IPS-11a (cell line): ENCODE measurements around the gene TMEM184A.

Experiments
- H3K4me3 ChIP-seq: one replicate; pipeline ENCODE4 v1.5.1; 2013; ENCODE audit warnings: low read depth, low read length, control low read depth

The TMEM184A gene

DNA sequence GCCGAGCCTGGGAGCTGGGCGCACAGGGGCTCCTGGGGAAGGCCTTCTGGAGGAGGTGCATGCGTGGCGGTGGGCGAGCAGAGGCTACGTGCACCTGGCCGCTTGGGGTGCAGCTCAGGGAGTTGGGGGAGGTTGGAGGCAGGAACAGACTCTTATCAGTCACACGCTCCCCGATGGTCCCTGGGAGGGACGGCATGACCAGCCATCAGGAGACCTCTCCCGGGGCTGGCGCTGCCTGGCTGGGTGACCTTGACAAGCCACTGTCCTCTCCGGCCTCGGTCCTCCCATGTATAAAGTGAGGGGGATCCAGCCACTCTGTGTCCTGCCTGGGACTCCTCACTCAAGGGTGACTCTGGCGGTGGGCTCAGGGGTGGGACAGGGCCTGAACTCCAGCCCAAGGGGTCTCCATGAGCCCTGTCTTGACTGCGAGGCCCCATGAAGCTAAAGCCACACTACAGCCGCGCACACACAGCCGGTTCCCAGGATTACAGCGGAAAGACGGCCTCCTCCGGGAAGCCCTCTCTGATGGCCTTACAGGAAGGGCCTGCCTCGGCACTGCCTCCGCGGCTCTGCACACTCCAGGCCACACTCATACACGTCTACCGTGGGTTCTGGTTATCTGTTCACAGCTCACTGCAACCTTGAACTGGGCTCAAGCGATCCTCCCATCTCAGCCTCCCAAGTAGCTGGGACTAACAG is 2.3 kb downstream of the TMEM184A start:
- no peak overlapping the region for H3K4me3 ChIP-seq

DNA sequence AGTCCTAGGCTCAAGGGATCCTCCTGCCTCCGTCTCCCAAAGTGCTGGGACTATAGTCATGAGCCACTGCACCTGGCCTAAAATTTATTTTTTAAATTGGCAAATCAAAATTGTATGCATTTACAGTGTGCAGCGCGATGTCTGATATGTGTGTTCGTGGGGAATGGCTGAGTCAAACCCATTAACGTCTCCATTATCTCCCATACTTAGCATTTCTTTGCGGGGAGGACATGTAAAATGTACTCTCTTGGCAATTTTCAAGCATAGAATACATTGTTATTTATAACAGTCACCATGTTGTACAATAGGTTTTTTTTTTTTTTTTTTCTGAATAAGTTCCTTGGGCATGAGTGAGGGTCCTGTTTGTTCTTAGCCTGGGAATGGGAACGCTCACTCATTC is 3.8 kb downstream of the TMEM184A start:
- H3K4me3 ChIP-seq: no peak overlapping the region

DNA sequence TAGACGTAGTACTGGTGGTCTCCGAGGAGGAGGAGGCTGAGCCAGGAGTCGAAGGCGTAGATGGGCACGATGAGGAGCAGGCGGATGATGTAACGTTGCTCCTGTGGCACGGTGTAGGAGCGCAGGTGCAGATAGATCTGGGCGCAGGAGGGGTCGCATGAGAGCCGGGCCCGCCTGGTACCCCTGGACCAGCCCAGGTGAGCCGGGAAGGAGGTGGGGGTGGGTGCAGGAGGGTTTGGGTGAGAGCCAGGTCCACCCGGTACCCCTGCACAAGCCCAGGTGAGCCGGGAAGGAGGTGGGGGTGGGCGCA is 5.2 kb downstream of the TMEM184A start:
- no peak overlapping the region for H3K4me3 ChIP-seq

DNA sequence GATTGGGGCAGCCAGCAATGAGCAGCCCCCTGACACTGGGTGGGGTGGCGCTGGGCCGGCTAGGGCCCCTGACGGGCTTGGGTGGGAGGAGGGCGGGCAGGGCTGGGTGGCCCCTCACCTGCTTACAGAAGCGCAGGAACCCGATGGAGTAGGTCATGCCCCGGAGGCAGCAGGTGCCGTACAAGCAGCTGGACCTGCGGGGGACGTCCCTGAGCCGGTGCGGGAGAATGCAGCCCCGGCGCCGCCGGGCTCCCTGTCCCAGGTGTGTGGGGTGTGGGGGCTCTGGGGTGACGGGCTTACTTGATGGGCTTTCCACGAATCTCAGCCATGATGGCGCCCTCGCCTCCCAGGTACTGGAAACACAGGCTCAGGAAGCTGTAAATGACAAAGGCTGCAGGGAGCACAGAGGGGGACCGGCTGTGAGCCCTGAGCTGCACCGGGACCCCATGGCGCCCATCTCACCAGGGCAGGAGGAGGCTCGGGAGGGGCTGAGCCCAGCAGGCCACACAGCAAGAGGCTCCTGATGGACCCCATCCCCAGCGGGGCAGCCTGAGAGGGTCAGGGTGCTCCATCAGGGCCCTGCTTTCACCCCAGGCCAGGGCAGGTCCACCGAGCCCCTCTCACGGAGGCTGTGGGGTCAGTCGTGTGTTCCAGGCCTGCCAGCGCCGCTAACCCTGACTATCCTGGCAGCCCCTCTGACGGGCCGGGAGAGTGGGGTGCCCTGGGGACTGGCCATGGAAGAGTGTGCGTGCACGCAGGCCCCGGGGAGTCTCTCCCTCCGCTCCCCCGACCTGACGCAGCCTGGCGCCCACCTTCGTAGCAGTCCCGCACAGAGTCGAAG is 5.8 kb downstream of the TMEM184A start:
- H3K4me3 ChIP-seq: no peak overlapping the region

DNA sequence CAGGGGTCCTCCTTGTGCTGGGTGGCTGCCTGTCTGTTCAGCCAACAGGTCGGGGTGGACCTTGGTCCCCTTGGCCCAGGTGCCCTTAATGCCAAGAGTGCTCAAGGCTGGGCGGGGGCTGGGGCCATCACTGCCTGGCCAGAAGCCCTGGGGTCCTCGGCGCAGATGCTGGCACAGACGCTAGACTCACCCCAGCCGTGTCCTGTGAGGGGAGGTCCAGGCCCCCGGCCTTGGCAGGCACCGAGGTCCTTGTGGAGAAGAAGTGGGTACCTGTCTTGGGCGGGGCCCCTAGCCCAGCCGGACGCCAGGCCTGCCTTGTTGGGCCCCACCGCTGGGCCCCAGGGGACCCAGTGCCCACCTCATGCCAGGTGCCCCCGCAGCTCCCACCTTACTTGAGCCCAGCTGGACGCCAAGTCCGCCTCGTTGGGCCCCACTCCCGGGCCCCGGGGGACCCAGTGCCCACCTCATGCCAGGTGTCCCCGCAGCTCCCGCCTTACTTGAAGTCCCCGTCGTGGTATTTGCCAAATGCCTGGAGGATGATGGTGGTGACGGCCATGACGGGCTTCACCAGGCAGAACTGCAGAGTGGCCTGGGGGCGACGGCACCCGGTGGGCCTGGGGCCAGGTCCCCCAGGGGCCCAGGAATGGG is 6.5 kb downstream of the TMEM184A start:
- H3K4me3 ChIP-seq: no peak overlapping the region

DNA sequence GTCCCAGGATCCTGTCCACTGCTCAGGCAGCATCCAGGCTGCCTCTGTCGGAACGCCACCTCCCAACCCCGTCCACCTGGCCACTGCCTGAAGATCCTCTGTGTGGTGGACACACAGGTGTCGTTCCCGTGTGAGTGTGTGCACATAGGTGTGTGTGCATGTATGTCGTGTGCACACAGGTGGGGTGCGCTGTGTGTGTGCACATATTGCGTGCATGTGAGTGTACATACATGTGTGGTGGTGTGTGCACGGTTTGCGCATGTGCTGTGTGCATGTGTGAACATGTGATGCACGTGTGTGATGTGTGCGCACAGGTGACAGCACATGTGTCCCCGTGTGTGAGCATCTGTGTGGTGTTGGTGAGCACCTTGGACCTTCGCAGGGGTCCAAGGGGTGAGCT is 7.1 kb downstream of the TMEM184A start:
- no peak overlapping the region for H3K4me3 ChIP-seq

DNA sequence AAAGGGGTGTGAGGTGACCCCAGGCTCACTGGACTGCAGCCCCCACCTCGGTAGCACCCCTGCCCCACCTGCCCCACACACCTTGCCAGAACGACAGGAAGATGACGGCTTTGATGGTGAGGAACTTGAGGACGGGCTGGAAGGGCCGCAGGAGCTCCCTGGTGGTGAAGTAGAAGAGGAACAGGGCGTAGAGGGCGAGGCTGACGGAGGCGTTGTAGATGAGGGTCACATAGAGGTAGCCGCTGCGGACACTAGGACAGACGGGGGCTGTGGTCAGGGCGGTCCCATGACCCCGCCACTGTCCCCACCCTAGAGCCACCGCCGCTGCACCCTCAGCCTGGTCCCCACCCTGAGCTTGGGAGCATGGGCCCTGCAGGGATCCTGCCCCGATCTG is 7.6 kb downstream of the TMEM184A start:
- H3K4me3 ChIP-seq: no peak overlapping the region

DNA sequence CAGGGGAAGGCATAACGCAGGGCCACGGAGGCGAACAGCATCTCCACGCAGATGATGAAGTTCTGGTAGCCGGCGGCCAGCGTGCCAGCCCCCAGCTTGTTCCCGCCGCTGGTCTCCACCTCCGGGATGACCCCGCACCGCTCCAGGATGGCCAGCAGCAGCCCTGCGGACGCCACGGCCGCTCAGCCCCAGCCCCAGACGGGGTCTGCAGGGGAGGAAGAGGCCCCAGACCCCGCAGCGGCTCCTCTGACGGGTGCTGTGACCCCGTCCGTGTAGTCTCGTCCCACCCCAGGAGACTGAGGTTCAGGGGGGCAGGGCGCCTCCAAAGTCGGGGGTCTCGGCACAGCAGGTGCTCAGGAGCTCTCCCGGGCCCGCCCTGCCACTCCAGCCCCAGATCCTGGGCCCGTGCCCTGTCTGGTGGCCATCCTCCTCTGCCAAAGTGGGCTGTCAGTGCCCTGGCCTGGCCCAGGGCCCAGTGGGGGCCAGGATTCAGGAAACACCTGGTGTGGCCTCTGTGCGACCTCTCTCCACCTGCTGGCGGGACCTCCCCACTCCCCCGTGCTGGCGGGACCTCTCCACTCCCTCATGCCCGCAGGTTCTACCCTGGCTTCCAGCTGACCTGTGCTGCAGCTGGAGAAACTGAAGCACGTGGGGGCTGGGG is 8.1 kb downstream of the TMEM184A start:
- no peak overlapping the region for H3K4me3 ChIP-seq

DNA sequence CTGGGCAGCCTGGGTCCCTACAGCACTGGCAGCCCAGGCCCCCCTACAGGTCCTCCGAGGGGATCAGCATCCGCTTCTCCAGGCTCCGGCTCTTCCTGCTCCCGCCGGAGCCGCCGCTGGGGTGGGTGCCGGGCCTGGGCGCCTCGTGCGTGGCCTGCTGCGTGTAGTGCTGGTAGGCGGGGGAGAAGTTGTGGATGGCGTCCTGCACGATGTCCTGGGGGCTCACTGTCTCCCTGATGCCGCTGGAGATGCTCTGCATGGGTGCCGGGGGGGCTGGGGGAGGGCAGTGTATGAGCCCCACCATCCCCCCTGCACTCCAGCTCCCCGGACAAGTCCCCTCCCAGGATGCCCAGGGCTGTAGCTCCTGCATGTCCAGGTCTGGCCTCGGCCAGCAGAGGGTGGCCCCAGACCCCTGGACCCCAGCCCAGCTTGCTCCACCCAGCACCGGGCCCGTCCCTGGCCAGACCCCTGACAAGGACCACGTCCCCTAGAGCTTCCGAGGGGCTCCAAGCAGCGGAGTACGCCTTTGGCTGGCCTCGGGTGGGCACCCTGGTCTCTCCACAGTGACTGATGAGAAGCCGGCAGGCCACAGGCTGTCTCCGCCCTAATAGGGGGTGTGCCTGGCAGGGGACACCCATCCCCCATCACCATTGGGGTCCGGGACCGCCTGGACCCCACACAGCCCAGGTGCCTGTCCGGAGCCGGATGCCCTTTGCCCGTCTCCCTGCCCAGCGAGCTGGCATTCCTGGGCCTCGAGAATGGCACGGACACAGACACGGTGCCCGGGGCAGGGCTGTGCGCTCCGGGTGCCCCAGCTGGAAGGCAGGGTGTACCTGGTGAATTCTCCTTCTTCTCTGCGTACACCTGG is 8.9 kb downstream of the TMEM184A start:
- H3K4me3 ChIP-seq: no peak overlapping the region

DNA sequence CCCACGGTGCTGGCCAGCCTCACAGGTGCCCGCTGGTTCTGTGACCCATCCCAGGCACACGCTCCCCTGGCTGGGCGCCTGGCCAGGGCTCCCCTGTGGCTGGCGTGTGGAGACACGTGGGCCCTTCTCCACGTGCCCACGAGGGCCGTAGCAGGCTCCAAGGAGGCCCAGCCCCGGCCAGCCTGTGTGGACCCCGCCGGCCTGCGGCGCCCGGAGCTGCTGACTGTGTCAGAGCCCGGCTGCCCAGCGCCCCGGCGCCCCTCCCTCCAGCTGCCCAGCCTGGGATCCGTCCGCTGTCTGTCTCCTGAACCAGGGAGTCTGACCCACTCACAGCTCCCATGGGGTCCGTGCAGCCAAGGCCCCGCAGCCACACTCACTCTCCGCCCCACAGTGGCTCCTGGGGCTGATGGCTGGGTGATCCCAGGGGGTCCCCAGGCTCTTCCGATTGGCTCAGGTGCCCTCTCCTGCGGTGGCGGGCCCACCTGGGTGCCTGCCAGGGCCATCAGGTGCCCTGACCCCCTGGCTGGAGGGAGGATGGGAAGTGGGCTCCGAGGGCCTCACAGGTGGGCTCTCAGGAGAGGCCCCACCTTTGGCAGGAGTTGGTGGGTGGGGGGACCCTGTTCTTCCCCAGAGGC is 9.6 kb downstream of the TMEM184A start:
- no peak overlapping the region for H3K4me3 ChIP-seq

DNA sequence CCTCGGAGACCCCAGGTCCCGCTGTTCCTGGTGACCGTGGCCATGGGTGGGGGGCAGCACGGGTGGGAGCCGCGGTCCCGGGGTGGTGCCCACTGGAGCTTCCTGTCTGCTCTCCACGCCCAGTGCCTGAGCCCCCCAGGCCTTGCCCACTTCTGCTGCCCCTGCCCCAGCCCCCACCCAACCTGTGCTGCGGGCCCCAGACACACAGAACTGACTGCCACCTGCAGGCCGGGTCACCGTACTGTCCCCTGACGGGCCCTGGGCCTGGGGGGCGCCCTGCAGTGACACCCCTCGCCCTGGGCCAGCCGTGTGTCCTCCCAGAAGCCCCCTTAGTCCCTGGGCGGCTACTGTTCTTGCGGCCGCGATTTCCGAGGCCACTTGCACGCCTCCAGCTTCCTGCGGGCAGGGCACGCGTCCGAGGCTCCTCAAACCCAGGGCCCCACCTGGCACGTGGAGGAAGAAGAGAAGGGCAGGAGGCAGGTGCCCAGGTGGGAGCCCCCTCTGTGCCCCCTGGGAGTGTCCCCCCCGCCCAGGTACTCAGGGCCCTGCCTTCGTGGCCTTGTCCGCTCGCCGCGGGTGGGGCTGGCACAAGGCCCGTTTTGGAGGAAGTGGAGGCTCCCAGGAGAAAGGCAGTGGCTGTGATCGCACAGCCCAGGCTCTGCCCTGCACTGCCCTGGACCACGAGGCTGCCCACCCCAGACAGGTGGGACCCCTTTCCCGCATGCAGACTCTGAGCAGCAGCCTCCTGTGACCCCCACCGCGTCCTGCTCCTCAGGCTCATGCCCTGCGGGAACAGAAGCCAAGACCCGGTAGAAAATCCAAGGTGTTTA is 10.4 kb downstream of the TMEM184A start:
- no peak overlapping the region for H3K4me3 ChIP-seq

DNA sequence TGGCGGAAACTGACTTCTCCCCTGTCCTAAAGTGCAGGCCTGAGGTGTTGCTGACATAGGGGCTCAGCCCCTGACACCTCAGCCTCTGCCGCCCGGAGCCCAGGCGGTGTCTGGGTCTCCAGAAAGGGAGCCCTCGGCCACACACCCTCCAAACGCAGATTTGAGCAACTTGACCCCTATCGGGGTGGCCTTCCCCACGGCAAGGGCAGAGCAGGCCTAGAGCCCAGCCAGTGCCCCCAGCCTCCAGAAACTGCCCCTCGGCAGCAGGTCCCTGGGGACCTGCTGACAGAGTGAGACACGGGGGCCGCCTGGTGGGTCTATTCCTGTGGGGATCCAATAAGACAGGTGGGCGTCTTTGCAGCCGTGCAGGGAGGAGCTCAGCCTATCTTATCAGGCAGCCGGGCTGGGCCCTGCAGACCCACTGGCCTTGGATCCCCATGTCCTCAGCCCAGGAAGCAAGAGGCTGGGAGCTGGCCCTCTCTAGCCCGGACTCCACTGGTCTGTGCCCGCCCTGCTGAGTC is 11.0 kb downstream of the TMEM184A start:
- no peak overlapping the region for H3K4me3 ChIP-seq

DNA sequence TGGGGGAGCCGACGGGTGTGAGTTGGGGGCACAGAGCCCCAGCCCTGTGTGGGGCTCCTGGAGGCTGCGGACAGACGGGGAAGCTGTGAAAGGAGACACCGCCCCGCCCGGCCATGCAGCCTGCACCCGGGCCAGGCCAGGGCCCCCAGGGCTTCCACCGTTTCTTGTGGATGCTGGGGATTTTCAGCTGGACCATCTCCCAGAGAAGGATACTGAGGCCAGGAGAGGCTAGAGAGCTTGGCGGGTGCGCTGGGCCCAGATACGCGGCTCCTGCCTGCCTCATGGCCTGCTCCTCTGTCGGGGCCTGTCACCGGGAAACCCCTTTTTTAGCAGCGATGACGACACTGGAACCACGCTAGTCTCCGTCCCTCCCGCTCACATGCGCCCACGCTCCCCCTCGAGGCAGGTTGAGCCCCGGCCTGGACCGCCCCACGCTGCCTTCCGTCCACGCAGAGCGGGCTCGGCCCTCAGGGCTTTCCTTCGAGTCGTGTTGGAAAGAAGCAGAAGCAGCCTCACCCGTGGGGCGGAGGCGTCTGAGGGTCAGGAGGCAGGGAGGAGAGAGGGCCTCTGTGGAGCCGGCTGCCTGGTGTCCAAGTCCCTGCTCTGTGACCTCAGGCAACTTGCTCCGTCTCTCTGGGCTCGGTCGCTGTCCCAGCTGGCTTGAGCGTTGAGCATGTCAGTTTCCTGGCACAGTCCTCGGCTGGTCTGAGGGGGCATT is 11.7 kb downstream of the TMEM184A start:
- H3K4me3 ChIP-seq: no peak overlapping the region

DNA sequence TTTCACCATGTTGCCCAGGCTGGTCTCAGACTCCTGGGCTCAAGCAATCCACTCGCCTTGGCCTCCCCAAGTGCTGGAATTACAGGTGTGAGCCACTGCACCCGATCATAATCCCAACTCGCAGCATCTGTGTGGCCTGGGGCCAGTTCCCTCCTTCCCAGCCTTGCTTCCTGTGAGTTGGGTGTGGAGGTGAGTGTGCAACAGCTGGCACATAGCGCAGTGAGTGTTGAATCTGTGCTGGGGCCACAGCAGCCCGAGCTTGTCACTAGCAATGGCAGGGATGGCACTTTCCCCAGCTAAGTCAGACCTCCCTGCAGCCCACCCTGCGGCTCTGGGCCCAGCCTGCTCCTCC is 12.2 kb downstream of the TMEM184A start:
- no peak overlapping the region for H3K4me3 ChIP-seq

DNA sequence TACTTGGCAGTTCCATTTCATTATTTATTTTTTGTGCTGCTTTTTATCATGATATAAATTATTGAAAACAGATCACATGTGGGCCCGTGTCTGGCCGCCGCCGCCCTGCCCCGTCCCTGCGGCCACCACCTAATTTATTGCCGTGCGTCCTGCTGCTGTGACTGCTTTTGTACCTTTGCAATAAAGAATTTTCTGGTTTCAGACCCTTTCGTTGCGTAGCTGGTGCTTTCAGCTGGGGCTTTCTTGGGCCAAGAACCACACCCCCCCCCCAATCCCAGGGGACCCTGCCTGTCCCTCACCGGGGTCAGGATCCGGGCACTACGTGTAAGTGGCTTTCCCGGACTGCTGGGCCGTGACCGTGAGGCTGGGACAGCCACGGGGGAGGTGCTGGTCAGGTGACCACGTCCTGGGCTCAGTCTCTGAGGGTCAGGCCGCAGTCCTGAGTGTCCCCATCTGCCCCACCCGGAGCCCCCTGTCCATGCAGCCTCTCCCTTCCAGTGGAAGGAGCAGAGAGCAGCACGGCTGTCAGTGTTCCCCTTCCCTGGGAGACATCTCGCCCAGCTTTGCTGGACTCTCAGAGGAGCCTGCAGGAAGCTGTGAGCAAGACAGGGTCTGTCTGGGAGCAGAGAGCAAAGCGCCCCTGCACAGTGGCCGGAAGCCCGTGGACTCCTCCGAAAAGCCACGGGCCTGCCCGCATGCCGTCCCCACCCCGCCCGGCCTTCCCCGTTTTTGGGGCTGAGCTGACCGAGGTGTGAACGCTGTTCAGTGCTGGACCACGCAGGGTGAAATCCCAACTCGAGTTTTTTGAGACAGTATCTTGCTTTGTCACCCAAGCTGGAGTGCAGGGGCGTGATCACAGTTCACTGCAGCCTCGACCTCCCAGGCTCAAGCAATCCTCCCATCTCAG is 12.9 kb downstream of the TMEM184A start:
- no peak overlapping the region for H3K4me3 ChIP-seq

DNA sequence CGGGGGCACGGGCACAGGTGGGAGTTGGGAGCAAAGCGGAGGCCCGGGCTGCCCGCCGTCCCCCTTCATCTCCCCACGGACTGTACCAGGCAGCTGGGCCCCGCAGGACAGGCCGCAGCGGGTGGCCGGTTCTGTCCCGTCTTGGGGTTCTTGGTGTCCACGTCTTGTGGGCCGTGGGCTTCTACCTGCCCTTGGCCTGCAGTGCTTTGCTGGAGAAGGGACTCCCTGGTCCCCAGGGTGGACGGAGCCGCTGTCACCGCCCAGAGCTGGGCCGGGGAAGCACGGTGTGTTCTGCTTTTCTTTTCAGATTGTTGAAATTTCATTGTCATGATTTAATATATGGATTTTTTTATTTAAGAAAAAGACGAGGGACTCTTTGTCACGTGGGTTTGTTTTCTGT is 13.7 kb downstream of the TMEM184A start:
- H3K4me3 ChIP-seq: no peak overlapping the region

DNA sequence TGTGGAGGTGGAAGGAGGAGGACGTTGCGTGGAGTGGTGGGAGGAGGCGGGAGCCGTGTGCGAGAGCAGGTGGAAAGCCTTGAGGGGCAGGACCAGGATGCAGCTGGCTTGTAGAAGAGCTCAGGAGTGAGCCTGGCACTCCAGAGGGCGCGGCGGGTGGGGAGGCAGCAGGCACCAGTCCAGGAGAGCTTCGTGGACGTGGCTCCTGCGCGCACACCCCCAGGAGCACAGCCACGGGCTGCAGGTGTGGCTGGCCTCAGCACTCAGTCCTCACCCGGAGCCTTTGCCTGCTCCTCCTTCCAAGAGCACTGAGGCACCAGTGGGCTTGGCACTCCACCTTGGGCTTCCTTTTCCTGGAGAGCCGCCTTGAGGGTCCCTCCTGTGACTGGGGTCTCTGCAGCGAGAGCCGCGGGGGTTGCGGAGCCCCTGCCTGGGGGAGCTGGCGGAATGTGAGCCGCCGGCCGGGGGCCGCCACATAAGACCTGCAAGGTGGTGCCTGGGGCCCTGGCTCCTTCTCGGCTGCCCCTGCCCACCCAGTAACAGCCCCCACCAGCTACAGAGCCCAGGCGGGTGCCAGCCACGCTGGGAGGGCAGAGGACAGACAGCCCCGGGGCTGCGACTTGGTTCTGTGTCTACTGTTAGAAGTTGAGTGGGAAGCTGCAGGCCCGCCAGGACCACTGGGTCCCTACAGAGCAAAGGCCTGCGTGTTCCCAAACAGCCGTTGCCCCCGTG is 14.4 kb downstream of the TMEM184A start:
- no peak overlapping the region for H3K4me3 ChIP-seq
